HG03135 (cell line): Measurements from ENCODE around the gene SRCAP.

Experiments
- ATAC-seq: cut with Tn5 transposase; IDR thresholded peaks from one replicate; pipeline ENCODE4 v1.9.1; 2021; ENCODE audit warnings: mild to moderate bottlenecking, moderate library complexity; ENCODE audit not compliant: unreplicated experiment

SRCAP gene

DNA sequence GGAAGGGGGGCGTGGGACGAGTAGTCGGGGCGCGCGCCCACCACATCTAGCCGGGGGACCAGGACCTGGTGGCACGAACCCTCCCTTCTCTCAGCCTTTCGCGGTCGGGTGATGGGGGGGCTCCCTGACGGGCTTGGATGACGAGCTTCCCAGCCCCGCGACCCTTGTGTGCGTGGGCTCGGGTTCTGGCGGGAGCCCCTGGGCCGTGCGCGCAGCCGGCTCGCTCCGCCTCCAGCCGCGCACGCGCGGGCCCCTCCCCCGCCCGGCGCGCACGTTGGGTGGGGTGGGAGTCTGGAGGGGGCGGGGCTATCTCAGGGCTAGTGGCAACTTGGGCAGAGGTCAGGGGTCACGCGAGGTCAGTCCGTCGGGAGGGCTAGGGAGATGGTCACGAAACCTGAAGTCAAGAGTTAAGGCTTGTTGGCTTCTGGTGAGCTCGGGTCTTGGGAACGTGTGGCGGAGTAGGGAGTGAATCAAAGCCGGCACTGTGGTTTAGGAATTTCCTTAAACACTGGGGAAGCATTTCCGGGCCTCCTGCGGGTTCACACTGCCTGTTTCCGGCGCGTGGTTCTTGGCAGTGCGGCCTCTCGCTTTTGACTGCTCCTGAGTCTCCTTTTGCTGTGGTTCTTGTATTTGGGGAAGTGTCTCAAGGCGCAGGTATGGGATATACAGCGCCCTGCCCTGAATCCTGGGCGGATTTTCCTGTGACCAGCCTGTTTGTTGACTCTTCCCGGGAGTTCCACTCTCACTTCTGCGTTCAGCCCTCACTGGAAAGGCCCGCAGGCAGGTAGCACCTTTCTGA lies at the start of gene SRCAP:
SRCAP (plus strand) TSS at position 356 of the 799 bp plus-strand sequence. CDS start 1,654 bp downstream, outside the sequence.
- peak; percentile 35 for ATAC-seq

DNA sequence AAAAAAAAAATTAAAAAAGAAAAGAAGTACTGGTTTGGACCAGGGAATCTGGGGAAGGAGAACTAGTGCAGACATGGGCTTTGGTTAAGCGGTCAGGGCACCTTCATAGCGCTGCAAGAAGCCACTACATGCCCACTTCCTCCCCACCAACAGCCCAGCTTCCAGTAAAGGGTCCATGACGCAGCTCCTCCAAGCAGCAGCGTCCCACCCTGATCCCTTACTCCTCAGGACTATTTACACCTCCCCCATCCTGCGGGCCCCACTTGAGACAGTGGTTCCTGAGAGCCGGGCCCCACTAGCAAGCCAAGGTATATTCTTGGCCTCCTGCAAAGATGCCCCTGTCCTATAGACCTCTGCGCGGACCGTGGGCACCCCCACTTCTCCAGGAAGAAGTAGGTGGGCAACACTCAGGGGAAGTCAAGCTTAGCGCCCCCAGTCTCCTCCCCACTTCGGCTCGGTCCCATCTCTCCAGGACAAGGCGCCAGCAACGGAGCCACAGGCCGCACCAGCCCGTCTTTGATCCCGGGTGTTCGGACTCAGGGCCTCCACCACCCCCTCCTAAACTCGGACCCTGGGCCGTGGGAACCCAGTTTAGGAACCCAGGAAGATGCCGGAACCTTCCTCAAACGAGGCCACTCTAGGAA lies 49.1 kb upstream of the SRCAP start:
- peak; percentile 3 for ATAC-seq

DNA sequence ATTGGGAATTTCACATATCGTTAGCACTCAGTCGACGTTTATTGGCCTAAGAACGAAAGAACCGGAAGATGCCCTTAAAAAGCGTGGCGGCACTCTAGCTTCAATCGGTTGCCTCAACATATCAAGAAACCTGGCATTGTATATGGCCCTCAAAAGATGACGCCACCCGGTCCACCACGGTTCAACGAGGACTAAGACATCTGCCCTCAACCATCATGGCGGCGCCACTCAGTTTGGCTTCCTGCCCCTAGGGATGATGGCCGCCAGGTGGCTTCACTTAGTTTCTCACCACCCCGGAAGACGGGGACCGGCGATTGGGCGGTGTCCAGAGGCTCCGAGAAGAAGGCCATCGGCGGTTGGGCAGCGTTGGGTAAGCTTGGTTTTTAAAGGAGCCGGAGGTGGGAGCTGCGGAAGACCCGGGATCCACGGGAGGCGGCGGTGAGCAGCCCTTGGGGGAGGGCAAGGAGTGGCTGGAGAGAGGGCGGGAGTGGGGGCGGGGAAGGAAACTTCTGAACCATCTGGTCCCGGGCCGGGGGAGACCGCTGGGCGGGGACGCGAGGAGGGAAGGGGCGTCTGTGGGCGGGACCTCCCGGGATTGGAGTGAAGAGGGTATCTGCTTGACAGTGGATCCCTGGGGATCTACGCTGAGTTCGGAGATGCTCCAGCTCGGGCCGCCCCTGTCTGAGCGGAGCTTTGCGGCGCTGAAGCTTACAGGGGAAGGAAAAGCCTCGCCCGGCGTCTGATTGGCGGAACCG lies 48.4 kb upstream of the SRCAP start, which contains the start of gene PRR14:
PRR14 (plus strand) TSS at position 592 of the 755 bp plus-strand sequence. CDS start 686 bp downstream, outside the sequence.
- peak; percentile 67 for ATAC-seq

DNA sequence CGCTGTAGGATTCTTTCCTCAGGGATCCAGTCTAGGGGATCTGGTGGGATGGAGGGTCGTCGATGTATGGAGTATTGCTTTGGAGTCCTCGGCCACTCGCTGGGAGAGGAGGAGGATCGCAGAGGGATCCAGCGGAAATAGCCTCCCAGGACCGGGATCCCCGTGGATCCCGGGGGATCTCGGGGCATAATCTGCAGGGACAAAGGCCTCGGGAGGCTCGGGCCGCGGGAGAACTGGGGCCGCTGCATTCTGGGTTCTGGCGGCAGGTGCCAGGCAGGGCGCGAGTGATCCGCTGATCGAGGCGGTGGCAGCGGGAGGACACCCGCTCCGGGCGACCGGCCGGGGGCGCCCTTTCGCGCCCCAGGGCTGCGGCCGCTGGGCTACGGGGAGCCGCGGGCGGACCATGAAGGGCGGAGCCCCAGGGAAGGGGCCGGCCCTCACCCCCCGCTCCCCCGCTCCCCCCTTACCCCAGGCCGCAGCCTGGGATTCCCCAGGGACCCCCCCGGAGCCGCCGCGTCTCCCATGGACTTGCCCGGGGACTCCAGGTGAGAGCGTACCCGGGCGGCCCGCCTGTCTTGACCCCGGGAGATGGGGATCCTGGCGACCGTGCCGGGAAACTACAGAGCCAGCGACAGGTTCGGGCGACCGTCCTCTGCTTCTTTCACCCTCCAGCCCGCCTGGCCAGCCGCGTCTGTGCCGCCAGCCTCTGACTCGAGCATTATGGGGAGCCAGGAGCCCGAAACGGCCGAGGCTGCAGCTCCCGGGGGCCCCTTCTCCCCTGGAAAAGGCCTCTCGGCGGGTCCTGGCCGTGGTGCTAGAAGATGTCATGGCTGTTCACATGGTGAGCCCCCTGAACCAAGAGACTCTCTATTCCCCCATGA lies 47.6 kb upstream of the SRCAP start:
- peak; percentile 54 for ATAC-seq

GRCh38 chr16:30652005-30652296 lies 47.0 kb upstream of the SRCAP start:
- ATAC-seq = no peak

GRCh38 chr16:30652718-30653117 lies 46.3 kb upstream of the SRCAP start:
- no peak for ATAC-seq

DNA sequence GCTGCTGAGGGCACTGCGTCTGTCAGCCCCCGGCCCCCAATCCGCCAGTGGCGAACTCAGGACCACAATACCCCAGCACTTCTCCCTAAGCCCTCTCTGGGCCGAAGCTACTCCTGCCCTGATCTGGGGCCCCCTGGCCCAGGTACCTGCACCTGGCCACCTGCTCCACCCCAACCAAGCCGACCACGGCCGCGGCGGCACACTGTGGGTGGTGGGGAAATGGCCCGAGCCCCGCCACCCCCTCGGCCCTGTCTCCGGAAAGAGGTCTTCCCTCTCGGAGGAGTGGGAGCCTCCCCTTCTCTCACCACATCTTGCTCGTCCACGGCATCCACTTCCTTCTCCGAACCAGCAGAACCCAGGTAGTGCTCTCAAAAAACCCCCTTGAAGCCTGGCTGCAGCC lies 44.1 kb upstream of the SRCAP start:
- no peak for ATAC-seq

- no peak for ATAC-seq
Observed at GRCh38 chr16:30655815-30656347, 43.1 kb upstream of the SRCAP start.

DNA sequence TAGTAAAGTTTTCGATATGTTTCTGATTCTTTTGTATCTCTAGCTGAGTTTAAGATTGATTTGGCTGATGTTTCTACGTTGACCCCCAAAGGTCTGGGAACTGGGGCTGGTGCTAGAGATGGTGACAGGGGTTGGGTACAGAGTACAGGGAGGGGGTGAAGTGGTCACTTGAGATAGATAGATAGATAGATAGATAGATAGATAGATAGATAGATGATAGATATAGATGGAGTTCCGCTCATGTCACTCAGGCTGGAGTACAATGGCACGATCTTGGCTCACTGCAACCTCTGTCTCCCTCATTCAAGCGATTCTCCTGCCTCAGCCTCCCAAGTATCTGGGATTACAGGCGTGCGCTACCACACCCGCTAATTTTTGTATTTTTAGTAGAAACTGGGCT lies 42.6 kb upstream of the SRCAP start:
- no peak for ATAC-seq

- no peak for ATAC-seq
Observed at GRCh38 chr16:30656974-30657865, 41.8 kb upstream of the SRCAP start.

GRCh38 chr16:30657866-30658730 lies 40.9 kb upstream of the SRCAP start, which contains the start of gene FBRS:
TSS of gene FBRS (plus strand) at chr16:30658431. CDS start at chr16:30659519, 1,088 bp downstream.
- ATAC-seq = peak; percentile 66

DNA sequence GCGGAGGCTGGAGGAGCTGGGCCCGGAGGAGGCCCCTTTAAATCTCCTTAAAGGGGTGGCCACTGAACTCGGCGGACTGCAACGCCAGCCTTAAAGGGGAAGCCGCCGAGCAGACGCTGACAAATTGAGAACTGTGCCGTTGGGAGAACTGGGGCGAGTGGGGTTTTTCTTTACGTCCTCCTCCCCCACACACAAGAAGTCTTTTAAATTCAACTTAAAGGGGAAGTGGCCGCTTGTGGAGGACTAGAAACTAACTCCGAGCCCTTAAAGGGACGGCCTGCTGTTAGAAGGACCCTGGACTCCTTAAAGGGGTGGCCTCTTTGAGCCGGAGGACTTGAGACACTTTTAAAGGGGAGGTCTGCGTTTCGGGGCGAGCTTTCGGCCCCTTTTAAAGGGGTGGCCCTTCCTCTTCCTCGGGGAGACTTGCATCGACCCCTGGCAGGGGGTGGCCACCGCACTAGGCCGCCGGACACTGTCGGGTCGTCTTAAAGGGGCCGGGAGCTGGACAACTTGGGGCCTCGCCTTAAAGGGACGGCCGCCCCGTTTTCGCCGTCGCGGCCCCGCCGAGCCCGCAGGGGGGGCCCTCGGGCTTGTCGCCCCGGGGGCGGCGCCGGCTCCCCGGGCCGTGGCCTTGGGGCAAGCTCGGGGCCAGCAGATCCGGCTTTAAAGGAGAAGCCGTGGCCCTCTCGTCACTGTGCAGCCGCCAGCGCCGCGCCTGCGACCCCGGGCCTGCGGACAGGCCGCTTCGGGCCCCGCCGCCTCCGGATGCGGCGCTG lies 40.1 kb upstream of the SRCAP start:
- ATAC-seq = peak; percentile 28

DNA sequence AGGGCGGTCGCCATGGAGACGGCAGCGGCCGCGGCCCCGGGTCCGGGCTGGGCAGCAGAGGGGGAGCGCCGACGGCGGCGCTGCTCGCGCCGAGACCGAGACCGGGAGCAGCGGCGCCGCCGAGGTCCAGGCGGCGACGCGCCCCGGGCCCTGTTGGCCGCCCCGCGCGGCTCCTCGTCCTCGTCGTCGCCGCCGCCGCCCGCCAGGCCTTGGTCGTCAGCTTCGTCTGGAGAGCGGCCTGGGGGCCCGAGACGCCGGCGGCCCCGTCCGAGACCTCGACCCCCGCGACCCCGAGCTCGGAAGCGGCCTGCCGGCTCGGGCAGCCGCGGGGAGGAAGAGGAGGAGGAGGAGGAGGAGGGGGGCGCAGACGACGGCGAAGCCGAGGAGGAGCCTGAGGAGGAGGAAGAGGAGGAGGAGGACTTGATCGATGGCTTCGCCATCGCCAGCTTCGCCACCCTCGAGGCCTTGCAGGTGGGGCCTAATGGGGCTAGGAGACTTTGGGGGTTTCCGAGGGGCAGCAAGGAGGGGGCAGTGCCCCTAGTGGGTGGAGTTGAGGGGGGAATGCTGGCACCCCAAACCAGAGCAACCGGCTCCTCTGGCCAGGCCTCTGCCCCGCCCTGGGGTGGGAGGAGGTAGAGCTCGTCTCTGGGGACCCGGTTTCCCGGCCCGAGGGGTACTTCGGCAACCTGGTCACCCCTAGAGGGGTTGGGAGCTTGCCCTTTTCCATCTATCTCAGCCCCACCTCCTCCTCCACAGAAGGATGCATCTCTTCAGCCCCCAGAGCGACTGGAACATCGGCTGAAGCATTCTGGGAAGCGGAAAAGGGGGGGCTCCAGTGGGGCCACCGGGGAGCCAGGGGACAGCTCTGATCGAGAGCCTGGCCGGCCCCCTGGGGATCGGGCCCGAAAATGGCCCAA lies 39.2 kb upstream of the SRCAP start:
- no peak for ATAC-seq

DNA sequence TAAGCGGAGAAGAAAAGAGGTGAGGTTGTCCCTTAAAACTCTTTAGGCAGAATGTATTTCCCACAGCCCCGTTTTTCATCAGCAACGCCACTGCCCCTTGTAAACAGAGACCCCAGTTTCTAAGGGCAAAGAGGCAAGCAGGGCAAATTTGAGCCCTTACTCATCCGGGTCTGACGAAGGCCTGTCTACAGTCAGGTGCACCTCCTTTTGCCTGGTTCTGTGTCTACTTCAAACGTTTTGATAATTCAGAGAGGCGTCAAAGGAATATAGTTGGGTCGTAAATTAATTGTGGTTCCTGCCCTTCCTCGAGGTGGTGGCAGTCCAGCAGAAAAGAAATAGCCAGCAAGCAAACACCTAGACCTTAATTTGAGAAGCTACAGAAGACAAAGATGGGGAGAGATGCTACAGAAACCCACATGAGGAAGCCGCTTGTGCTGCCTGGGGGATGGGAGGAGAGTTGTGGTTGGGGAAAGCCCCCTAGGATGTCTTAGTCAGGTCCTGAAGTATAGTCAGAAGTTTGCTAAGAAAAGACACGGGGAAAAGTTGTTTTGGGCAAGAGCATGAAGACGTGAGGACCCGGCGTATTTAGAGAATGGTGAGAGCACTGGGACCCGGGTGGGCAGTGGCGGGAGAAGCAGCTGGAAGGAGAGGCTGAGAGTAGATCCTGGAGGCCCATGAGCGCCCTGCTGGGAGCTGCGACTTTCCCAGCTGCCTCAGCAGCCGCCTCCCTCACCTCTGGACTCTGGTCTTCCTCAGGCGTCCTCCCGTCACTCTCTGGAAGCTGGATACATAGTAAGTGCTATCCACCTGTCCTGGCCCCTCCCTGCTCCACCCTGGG lies 38.3 kb upstream of the SRCAP start:
- ATAC-seq = no peak

GRCh38 chr16:30662449-30662848 lies 36.5 kb upstream of the SRCAP start:
- no peak for ATAC-seq

GRCh38 chr16:30663038-30663437 lies 35.9 kb upstream of the SRCAP start:
- ATAC-seq = no peak
